HEK293 (cell line): Measurements from ENCODE around the gene NISCH.

ENCODE experiments used
- HOXA7 ChIP-seq: sonication (generic); formaldehyde crosslinking; IDR thresholded peaks from 2 replicates; pipeline ENCODE4 v1.8.1; 2022; ENCODE audit warnings: missing genetic modification reagents, borderline replicate concordance
- KLF8 ChIP-seq: fragments of 450-650 bp; formaldehyde crosslinking; IDR thresholded peaks from 2 replicates; pipeline ENCODE4 v1.5.1; 2016; ENCODE audit warnings: missing biosample characterization, missing genetic modification characterization
- YY1 ChIP-seq: fragments of 450-650 bp; formaldehyde crosslinking; IDR thresholded peaks from 2 replicates; pipeline ENCODE4 v1.5.1; 2018; ENCODE audit warnings: missing biosample characterization, missing genetic modification characterization
- ZBTB48 ChIP-seq: fragments of 450-650 bp; formaldehyde crosslinking; IDR thresholded peaks from 2 replicates; pipeline ENCODE4 v1.5.1; 2016; ENCODE audit warnings: missing biosample characterization, missing genetic modification characterization
- ZBTB8A ChIP-seq: fragments of 450-650 bp; formaldehyde crosslinking; IDR thresholded peaks from 2 replicates; pipeline ENCODE4 v1.5.1; 2016; ENCODE audit warnings: missing biosample characterization, missing genetic modification characterization
- ZFP37 ChIP-seq: fragments of 450-650 bp; formaldehyde crosslinking; IDR thresholded peaks from 2 replicates; pipeline ENCODE4 v1.5.1; 2016; ENCODE audit warnings: missing biosample characterization, missing genetic modification characterization
- ZNF138 ChIP-seq: fragments of 450-650 bp; formaldehyde crosslinking; IDR thresholded peaks from 2 replicates; pipeline ENCODE4 v1.5.1; 2016; ENCODE audit warnings: missing biosample characterization, missing genetic modification characterization, borderline replicate concordance
- ZNF184 ChIP-seq: fragments of 450-650 bp; IDR thresholded peaks from 2 replicates; pipeline ENCODE4 v1.5.1; 2018; ENCODE audit warnings: missing biosample characterization, mild to moderate bottlenecking, missing genetic modification characterization
- ZNF24 ChIP-seq: fragments of 450-650 bp; formaldehyde crosslinking; IDR thresholded peaks from 2 replicates; pipeline ENCODE4 v1.5.1; 2016; ENCODE audit warnings: missing biosample characterization, missing genetic modification characterization
- TF ChIP-seq, protein P1 (sequence below): fragments of 450-650 bp; formaldehyde crosslinking; IDR thresholded peaks from 2 replicates; pipeline ENCODE4 v1.5.1; 2016; ENCODE audit warnings: missing biosample characterization, missing genetic modification characterization
- TF ChIP-seq, protein P2 (sequence below): fragments of 450-650 bp; formaldehyde crosslinking; IDR thresholded peaks from 2 replicates; pipeline ENCODE4 v1.5.1; 2016; ENCODE audit warnings: missing biosample characterization, missing genetic modification characterization
- TF ChIP-seq, protein P3 (sequence below): sonication (generic); formaldehyde crosslinking; IDR thresholded peaks from 2 replicates; pipeline ENCODE4 v1.8.1; 2022; ENCODE audit warnings: mild to moderate bottlenecking, moderate library complexity, missing genetic modification reagents
- TF ChIP-seq, protein P4 (sequence below): fragments of 450-650 bp; formaldehyde crosslinking; IDR thresholded peaks from 2 replicates; pipeline ENCODE4 v1.5.1; 2016; ENCODE audit warnings: missing biosample characterization, missing genetic modification characterization

DNA sequence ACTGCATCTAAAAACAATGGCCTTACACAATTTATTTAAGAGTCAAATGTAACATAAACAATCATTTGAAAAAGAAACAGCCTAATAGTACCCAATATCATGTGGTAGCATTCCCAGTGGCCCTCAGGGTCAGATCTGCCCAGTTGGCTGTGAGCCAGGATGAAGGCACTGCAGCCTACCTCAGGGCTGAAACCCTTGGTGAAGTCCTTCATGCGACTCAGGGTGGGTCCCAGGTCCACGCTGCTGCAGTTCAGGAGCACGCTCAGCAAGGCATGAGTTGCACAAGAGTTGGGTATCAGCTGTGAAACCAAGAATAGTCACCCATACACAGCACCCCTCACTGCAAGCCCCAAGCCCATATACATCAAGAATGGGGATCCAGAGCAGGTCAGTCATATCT is 47.6 kb upstream of the NISCH start:
- no peak for TF ChIP-seq HOXA7 (CRISPR knock-in tag)
- TF ChIP-seq, protein P1, sequence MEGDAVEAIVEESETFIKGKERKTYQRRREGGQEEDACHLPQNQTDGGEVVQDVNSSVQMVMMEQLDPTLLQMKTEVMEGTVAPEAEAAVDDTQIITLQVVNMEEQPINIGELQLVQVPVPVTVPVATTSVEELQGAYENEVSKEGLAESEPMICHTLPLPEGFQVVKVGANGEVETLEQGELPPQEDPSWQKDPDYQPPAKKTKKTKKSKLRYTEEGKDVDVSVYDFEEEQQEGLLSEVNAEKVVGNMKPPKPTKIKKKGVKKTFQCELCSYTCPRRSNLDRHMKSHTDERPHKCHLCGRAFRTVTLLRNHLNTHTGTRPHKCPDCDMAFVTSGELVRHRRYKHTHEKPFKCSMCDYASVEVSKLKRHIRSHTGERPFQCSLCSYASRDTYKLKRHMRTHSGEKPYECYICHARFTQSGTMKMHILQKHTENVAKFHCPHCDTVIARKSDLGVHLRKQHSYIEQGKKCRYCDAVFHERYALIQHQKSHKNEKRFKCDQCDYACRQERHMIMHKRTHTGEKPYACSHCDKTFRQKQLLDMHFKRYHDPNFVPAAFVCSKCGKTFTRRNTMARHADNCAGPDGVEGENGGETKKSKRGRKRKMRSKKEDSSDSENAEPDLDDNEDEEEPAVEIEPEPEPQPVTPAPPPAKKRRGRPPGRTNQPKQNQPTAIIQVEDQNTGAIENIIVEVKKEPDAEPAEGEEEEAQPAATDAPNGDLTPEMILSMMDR (tag by site-specific recombination): no peak
- TF ChIP-seq ZNF138: no peak
- TF ChIP-seq YY1 (tag by site-specific recombination): no peak
- TF ChIP-seq, protein P2, sequence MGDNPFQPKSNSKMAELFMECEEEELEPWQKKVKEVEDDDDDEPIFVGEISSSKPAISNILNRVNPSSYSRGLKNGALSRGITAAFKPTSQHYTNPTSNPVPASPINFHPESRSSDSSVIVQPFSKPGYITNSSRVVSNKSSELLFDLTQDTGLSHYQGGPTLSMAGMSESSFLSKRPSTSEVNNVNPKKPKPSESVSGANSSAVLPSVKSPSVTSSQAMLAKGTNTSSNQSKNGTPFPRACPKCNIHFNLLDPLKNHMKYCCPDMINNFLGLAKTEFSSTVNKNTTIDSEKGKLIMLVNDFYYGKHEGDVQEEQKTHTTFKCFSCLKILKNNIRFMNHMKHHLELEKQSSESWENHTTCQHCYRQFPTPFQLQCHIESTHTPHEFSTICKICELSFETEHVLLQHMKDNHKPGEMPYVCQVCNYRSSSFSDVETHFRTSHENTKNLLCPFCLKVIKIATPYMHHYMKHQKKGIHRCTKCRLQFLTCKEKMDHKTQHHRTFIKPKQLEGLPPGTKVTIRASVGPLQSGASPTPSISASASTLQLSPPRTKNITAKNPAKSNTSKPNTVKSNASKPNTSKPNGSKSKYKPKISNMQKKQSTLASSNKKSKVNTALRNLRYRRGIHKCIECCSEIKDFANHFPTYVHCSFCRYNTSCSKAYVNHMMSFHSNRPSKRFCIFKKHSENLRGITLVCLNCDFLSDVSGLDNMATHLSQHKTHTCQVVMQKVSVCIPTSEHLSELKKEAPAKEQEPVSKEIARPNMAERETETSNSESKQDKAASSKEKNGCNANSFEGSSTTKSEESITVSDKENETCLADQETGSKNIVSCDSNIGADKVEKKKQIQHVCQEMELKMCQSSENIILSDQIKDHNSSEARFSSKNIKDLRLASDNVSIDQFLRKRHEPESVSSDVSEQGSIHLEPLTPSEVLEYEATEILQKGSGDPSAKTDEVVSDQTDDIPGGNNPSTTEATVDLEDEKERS (tag by site-specific recombination): no peak
- TF ChIP-seq, protein P3, sequence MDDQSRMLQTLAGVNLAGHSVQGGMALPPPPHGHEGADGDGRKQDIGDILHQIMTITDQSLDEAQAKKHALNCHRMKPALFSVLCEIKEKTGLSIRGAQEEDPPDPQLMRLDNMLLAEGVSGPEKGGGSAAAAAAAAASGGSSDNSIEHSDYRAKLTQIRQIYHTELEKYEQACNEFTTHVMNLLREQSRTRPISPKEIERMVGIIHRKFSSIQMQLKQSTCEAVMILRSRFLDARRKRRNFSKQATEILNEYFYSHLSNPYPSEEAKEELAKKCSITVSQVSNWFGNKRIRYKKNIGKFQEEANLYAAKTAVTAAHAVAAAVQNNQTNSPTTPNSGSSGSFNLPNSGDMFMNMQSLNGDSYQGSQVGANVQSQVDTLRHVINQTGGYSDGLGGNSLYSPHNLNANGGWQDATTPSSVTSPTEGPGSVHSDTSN (CRISPR knock-in tag): no peak
- TF ChIP-seq ZBTB48 (tag by site-specific recombination): no peak
- TF ChIP-seq, protein P4, sequence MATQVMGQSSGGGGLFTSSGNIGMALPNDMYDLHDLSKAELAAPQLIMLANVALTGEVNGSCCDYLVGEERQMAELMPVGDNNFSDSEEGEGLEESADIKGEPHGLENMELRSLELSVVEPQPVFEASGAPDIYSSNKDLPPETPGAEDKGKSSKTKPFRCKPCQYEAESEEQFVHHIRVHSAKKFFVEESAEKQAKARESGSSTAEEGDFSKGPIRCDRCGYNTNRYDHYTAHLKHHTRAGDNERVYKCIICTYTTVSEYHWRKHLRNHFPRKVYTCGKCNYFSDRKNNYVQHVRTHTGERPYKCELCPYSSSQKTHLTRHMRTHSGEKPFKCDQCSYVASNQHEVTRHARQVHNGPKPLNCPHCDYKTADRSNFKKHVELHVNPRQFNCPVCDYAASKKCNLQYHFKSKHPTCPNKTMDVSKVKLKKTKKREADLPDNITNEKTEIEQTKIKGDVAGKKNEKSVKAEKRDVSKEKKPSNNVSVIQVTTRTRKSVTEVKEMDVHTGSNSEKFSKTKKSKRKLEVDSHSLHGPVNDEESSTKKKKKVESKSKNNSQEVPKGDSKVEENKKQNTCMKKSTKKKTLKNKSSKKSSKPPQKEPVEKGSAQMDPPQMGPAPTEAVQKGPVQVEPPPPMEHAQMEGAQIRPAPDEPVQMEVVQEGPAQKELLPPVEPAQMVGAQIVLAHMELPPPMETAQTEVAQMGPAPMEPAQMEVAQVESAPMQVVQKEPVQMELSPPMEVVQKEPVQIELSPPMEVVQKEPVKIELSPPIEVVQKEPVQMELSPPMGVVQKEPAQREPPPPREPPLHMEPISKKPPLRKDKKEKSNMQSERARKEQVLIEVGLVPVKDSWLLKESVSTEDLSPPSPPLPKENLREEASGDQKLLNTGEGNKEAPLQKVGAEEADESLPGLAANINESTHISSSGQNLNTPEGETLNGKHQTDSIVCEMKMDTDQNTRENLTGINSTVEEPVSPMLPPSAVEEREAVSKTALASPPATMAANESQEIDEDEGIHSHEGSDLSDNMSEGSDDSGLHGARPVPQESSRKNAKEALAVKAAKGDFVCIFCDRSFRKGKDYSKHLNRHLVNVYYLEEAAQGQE (tag by site-specific recombination): no peak
- TF ChIP-seq ZNF184 (tag by site-specific recombination): no peak
- no peak for TF ChIP-seq ZBTB8A (tag by site-specific recombination)
- no peak for TF ChIP-seq KLF8 (tag by site-specific recombination)
- TF ChIP-seq ZFP37 (tag by site-specific recombination): no peak
- TF ChIP-seq ZNF24 (tag by site-specific recombination): no peak
